Thyroid gland (tissue), 4 donors: Measurements from ENCODE around the gene GPC5.
A peak's percentile ranks its signal among the peaks of the same experiment; 100 is the strongest.

ENCODE experiments used
- POLR2A ChIP-seq, 2 donors: fragments of 450-650 bp; IDR thresholded peaks; one replicate each; pipeline ENCODE4 v1.6.1; 2017; ENCODE audit warnings: antibody characterized with exemption in 2 of 2, mild to moderate bottlenecking in 2 of 2, moderate library complexity in 1 of 2
- TF ChIP-seq, protein P1 (sequence below), 6 experiments: fragments of 200-600 bp in 3 of 6; fragments of 450-650 bp in 3 of 6; sonication (generic) in 3 of 6; IDR thresholded peaks; one replicate each; pipeline ENCODE4 v1.5.1; 2016 to 2019; ENCODE audit warnings: antibody characterized with exemption in 6 of 6, mild to moderate bottlenecking in 2 of 6, inconsistent platforms in 1 of 6, moderate library complexity in 1 of 6

DNA sequence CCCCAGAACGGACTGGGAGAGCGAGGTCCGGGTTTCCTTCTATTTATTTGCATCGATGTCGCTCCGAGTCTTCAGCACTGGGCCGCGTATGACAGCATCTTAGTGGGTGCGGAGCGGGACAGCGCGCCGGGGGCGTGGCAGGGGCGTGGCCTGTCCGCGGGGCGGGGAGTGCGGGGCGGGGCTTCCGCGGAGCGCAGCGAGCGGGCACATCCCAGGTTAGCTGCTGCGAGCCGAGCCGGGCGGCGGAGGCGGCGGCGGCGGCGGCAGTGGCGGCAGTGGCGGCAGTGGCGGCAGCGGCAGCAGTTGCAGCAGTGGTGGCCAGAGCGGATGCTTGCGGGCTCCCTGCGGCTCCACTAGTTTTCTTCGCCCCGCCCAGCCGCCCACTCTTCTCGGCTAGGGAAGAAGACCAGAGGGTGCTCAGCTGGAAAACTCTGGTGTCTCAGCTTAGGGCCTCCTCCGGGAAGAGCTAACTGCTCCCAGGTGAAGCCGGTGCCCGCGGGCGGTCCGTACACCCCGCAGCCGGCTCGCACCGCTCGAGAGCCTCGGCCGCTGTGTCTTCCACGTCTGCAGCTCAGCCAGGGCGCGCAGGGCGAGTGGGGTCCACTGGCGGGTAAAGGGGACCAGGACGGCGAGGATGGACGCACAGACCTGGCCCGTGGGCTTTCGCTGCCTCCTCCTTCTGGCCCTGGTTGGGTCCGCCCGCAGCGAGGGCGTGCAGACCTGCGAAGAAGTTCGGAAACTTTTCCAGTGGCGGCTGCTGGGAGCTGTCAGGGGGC lies at the start of gene GPC5:
- TF ChIP-seq POLR2A (IDR thresholded peaks at IDR 0.05): peak in 1 of 2 donors; percentile 47
- TF ChIP-seq, protein P1, sequence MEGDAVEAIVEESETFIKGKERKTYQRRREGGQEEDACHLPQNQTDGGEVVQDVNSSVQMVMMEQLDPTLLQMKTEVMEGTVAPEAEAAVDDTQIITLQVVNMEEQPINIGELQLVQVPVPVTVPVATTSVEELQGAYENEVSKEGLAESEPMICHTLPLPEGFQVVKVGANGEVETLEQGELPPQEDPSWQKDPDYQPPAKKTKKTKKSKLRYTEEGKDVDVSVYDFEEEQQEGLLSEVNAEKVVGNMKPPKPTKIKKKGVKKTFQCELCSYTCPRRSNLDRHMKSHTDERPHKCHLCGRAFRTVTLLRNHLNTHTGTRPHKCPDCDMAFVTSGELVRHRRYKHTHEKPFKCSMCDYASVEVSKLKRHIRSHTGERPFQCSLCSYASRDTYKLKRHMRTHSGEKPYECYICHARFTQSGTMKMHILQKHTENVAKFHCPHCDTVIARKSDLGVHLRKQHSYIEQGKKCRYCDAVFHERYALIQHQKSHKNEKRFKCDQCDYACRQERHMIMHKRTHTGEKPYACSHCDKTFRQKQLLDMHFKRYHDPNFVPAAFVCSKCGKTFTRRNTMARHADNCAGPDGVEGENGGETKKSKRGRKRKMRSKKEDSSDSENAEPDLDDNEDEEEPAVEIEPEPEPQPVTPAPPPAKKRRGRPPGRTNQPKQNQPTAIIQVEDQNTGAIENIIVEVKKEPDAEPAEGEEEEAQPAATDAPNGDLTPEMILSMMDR (IDR thresholded peaks at IDR 0.05): no peak
